B cell (primary cell): ENCODE results near the gene GTF2A1.

Source experiments
- CTCF ChIP-seq: fragments of 200-600 bp; IDR thresholded peaks from one replicate; pipeline ENCODE4 v1.8.0; 2022; ENCODE audit warnings: antibody characterized with exemption, mild to moderate bottlenecking
- EZH2 ChIP-seq: IDR thresholded peaks from 2 replicates; pipeline ENCODE4 v1.6.1; 2012; ENCODE audit warnings: borderline replicate concordance, low read depth, mild to moderate bottlenecking, moderate library complexity, low read length; ENCODE audit not compliant: insufficient read depth, poor library complexity, severe bottlenecking

GRCh38 chr14:81252278-81252677, 31.5 kb upstream of the GTF2A1 start:
- no peak for TF ChIP-seq EZH2
- TF ChIP-seq CTCF: no peak
